Measurements from ENCODE around the gene PDE6D. TPM values are rescaled to one million over a fixed set of nuclear protein-coding genes. Genes with fewer than 3 reads are reported as not detected.

Gene PDE6D
- total and polyA plus RNA-seq, 2 of the 4 experiments (the other 2 are of a cell fraction): 13.8 to 24.7 TPM

DNA sequence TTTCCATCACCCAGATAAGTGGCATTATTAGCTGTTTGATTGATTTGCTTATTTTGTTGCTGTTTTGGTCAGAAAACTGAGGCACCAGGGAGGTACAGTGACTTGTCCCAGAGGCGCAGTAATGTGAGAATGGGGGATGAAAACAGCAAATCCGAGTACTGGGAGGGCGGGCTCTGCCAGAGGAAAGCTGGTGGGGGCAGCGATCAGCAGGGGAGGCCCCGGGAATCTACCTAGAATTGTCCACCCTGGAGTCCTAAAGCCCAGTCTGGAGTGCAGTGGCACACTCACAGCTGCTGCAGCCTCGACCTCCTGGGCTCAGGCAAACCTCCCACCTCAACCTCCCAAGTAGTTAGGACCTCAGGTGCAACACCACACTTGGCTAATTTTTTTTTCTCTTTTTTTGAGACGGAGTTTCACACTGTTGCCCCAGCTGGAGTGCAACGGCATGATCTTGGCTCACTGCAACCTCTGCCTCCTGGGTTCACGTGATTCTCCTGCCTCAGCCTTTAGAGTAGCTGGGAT, 89.8 kb downstream of the PDE6D start:
- H3K79me1 ChIP-seq (ENCODE audit: low read depth in 1 of 2, low read length in 2 of 2): no peaks in the 10 kb centered on the region
- no peaks in the 10 kb centered on the region for H4K20me1 ChIP-seq (ENCODE audit: insufficient read depth, low read length)
- H4K8ac ChIP-seq (ENCODE audit: low read depth in 2 of 2, low read length in 2 of 2): no peak overlapping the region
- ChIA-PET POLR2A (ENCODE audit: unreplicated experiment) (no interaction called here), CTCF (no interaction called here)
- no peak overlapping the region for H3K14ac ChIP-seq (replicated peaks; ENCODE audit: low read depth, low read length)
- no peaks in the 10 kb centered on the region for H3K9me1 ChIP-seq (ENCODE audit: insufficient read depth, low read length)
- no peak overlapping the region for H2AK9ac ChIP-seq (replicated peaks; ENCODE audit: low read depth, low read length, poor library complexity)
- H3K4me2 ChIP-seq (ENCODE audit: low read depth, low read length): no peak overlapping the region
- H2BK15ac ChIP-seq (ENCODE audit: low read depth, low read length): no peak overlapping the region
- H4K91ac ChIP-seq (ENCODE audit: insufficient read depth, low read depth, low read length): no peak overlapping the region
- H2AFZ ChIP-seq (replicated peaks; ENCODE audit: low read length, poor library complexity): peak overlapping the region; percentile 43
- intact Hi-C loops (cut with micrococcal nuclease) (no loop called here), dilution Hi-C loops (cut with HindIII; ENCODE audit: low sequenced_read_pairs, unreplicated experiment) (no loop called here), in situ Hi-C loops (cut with MboI; ENCODE audit: low sequenced_read_pairs) (no loop called here)
- ATAC-seq (ENCODE audit: low read depth): no peak
- 20% methylated on average over 1 of the region's 9 CpGs; no CpG with 5 or more reads in 1 of the 2 experiments for WGBS, 2 experiments (ENCODE audit: extremely low coverage in 2 of 2, insufficient read length in 1 of 2)
- no peak for TF ChIP-seq RCOR1 (IDR thresholded peaks at IDR 0.05; ENCODE audit: insufficient replicate concordance, low read length)
- TF ChIP-seq MAFK (IDR thresholded peaks at IDR 0.05; ENCODE audit: low read depth, low read length): no peak
- TF ChIP-seq SMC3 (IDR thresholded peaks at IDR 0.05; ENCODE audit: low read depth, low read length): no peak
- no peak for TF ChIP-seq RFX5 (IDR thresholded peaks at IDR 0.05; ENCODE audit: low read depth, low read length)
- no peak for TF ChIP-seq FOS (IDR thresholded peaks at IDR 0.05; ENCODE audit: low read depth, low read length)
- no peak for TF ChIP-seq MAZ (IDR thresholded peaks at IDR 0.05; ENCODE audit: borderline replicate concordance, low read depth, low read length)
- TF ChIP-seq, protein P1, sequence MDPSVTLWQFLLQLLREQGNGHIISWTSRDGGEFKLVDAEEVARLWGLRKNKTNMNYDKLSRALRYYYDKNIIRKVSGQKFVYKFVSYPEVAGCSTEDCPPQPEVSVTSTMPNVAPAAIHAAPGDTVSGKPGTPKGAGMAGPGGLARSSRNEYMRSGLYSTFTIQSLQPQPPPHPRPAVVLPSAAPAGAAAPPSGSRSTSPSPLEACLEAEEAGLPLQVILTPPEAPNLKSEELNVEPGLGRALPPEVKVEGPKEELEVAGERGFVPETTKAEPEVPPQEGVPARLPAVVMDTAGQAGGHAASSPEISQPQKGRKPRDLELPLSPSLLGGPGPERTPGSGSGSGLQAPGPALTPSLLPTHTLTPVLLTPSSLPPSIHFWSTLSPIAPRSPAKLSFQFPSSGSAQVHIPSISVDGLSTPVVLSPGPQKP (IDR thresholded peaks at IDR 0.05; ENCODE audit: borderline replicate concordance, low read depth, low read length): no peak
- no peaks in the 10 kb centered on the region for H3K36me3 ChIP-seq (ENCODE audit: control insufficient read depth, insufficient read depth, low read length)
- H3K4me3 ChIP-seq (ENCODE audit: insufficient read depth, low read depth, low read length): no peak overlapping the region
- H2BK5ac ChIP-seq (ENCODE audit: low read depth, low read length, poor library complexity, severe bottlenecking): no peak overlapping the region
- no peaks in the 10 kb centered on the region for H3K9me3 ChIP-seq (ENCODE audit: control insufficient read depth, insufficient read depth, low read length)
- H2AK5ac ChIP-seq (ENCODE audit: low read depth, low read length): no peak overlapping the region
- H3K18ac ChIP-seq (ENCODE audit: low read depth, low read length): no peak overlapping the region
- no peak for DNase-seq
- H2BK20ac ChIP-seq (ENCODE audit: low read depth, low read length): no peak overlapping the region
- no peak overlapping the region for H3K4ac ChIP-seq (ENCODE audit: low read depth, low read length)
- H3K56ac ChIP-seq (ENCODE audit: extremely low read depth, insufficient read depth, low read length): no peak overlapping the region
- no peak overlapping the region for H3K23ac ChIP-seq (ENCODE audit: low read depth, low read length)
- H3K9ac ChIP-seq (ENCODE audit: low read depth, low read length): no peak overlapping the region
- H3K27ac ChIP-seq (ENCODE audit: insufficient read depth, low read length): no peak overlapping the region
- no peaks in the 10 kb centered on the region for H3K27me3 ChIP-seq (ENCODE audit: control insufficient read depth, insufficient read depth, low read length)
- H2BK120ac ChIP-seq (ENCODE audit: low read depth, low read length): no peak overlapping the region
- peaks cover 2% of the 10 kb centered on the region; the same call in 1 of the 2 replicates for H3K4me1 ChIP-seq (ENCODE audit: control insufficient read depth, insufficient read depth, low read length)
- no peak overlapping the region for H4K5ac ChIP-seq (ENCODE audit: low read depth, low read length)
- no TSS peak for BruUV-seq (replicated peaks)

Data from IMR-90 (cell line).